K562 (cell line): ENCODE measurements around the gene CDK11B. TPM values are rescaled to one million over a fixed set of nuclear protein-coding genes. Genes with fewer than 3 reads are reported as not detected.
A peak's percentile ranks its signal among the peaks of the same experiment; 100 is the strongest.

Experiments
- ATAC-seq: fragments of 200-7000 bp; cut with Tn5 transposase; 3 replicates; pipeline ENCODE4 v1.9.1; 2020; ENCODE audit warnings: moderate library complexity
- BruUV-seq: library from RNA; stranded (reverse); fragments of 400-500 nt; replicated peaks from 2 replicates; lab custom pipeline; 2021; lab: Mats Ljungman, UMichigan
- CTCF ChIA-PET: fragments of 300-600 bp; formaldehyde crosslinking; extraction: SDS; loops from one replicate; lab custom pipeline; 2021; ENCODE audit warnings: low intra/inter-chr PET ratio; lab: Yijun Ruan, JAX
- POLR2A ChIA-PET: fragments of 300-600, 350-650 bp; sonication (Branson Sonifier 250); formaldehyde crosslinking; extraction: SDS; loops from one replicate; lab custom pipeline; 2021; ENCODE audit warnings: antibody characterized with exemption, inconsistent platforms; lab: Yijun Ruan, JAX
- DNase-seq, 4 experiments: peaks; one replicate each; pipeline versions ENCODE4 v3.0.0 to v3.0.0-alpha.2; 2011 to 2018; ENCODE audit warnings: low spot score in 3 of 4, mixed read lengths in 3 of 4; ENCODE audit errors: extremely low read depth in 1 of 4
- FAIRE-seq: peaks from 2 replicates; lab custom pipeline; 2011; peaks lifted over from hg19 to GRCh38; lab: Jason Lieb, UNC
- H2AFZ ChIP-seq: 2 replicates; pipeline ENCODE4 v1.6.0; 2011; ENCODE audit warnings: low read depth, low read length, control low read depth, inconsistent platforms
- H3K27ac ChIP-seq: fragments of 200-600 bp; 3 replicates; pipeline ENCODE4 v1.8.0; 2011; ENCODE audit warnings: low read depth, mild to moderate bottlenecking, control low read depth, inconsistent platforms, low read length, moderate library complexity, mixed read lengths; ENCODE audit errors: extremely low read depth
- H3K27me3 ChIP-seq, 2 experiments: fragments of 300-600 bp in 1 of 2; 2 replicates in 1 of 2; 3 replicates in 1 of 2; pipeline versions ENCODE4 v1.6.0 to v1.8.0; 2011; ENCODE audit warnings: inconsistent platforms in 2 of 2, low read length in 2 of 2, mild to moderate bottlenecking in 1 of 2, mixed read lengths in 1 of 2, moderate library complexity in 1 of 2; ENCODE audit not compliant: control insufficient read depth in 2 of 2, insufficient read depth in 2 of 2
- H3K36me3 ChIP-seq: fragments of 300-600 bp; 3 replicates; pipeline ENCODE4 v1.8.0; 2011; ENCODE audit warnings: mild to moderate bottlenecking, low read length, inconsistent platforms; ENCODE audit not compliant: control insufficient read depth, insufficient read depth
- H3K4me1 ChIP-seq, 2 experiments: fragments of 200-600 bp in 1 of 2; replicated peaks in 1 of 2; 2 replicates in 1 of 2; 3 replicates in 1 of 2; pipeline versions ENCODE4 v1.5.1 to v1.8.0; 2011; ENCODE audit warnings: inconsistent platforms in 2 of 2, low read length in 2 of 2, mild to moderate bottlenecking in 1 of 2, mixed read lengths in 1 of 2, moderate library complexity in 1 of 2; ENCODE audit not compliant: control insufficient read depth in 2 of 2, insufficient read depth in 2 of 2
- H3K4me2 ChIP-seq: 2 replicates; pipeline ENCODE4 v1.6.1; 2011; ENCODE audit warnings: low read length, control low read depth, inconsistent platforms, mixed read lengths; ENCODE audit not compliant: insufficient read depth
- H3K4me3 ChIP-seq: fragments of 200-600 bp; sonication (generic), shearing (Covaris generic); 2 replicates; pipeline ENCODE4 v1.5.1; 2016; ENCODE audit warnings: control low read depth, inconsistent platforms
- H3K79me2 ChIP-seq: fragments of 200-600 bp; 3 replicates; pipeline ENCODE4 v1.8.0; 2011; ENCODE audit warnings: low read length, inconsistent platforms; ENCODE audit not compliant: control insufficient read depth, insufficient read depth
- H3K9ac ChIP-seq, 2 experiments: 2 replicates each; pipeline versions ENCODE4 v1.6.0 to v1.6.1; 2011; ENCODE audit warnings: low read depth in 2 of 2, low read length in 2 of 2, control low read depth in 1 of 2, inconsistent platforms in 1 of 2, mild to moderate bottlenecking in 1 of 2, mixed read lengths in 1 of 2; ENCODE audit not compliant: insufficient read depth in 1 of 2
- H3K9me1 ChIP-seq: one replicate; pipeline ENCODE4 v1.6.0; 2011; ENCODE audit warnings: inconsistent platforms, mild to moderate bottlenecking, low read length, moderate library complexity; ENCODE audit not compliant: control insufficient read depth, insufficient read depth
- H3K9me3 ChIP-seq: replicated peaks from 2 replicates; pipeline ENCODE4 v1.5.1; 2011; ENCODE audit warnings: low read depth, low read length, inconsistent platforms; ENCODE audit not compliant: control insufficient read depth, insufficient read depth
- H4K20me1 ChIP-seq: replicated peaks from 2 replicates; pipeline ENCODE4 v1.6.1; 2011; ENCODE audit warnings: low read length, inconsistent platforms, mixed read lengths; ENCODE audit not compliant: control insufficient read depth, insufficient read depth
- E2F3 ChIP-seq: fragments of 250-450 bp; sonication (Bioruptor Pico); IDR thresholded peaks from 2 replicates; pipeline ENCODE4 v1.4.0; 2020; ENCODE audit warnings: mild to moderate bottlenecking
- ZNF282 ChIP-seq: sonication (generic); formaldehyde crosslinking; IDR thresholded peaks from 2 replicates; pipeline ENCODE4 v1.8.1; 2023; ENCODE audit warnings: missing genetic modification reagents
- WGBS: fragments of 100-300 bp; shearing (Covaris generic); methylation state at CpG from one replicate; pipeline ENCODE4 v1.1.6; 2016; ENCODE audit warnings: low coverage, mixed read lengths; ENCODE audit not compliant: insufficient coverage; ENCODE audit errors: missing lambda C conversion rate; 5-methylcytosine and 5-hydroxymethylcytosine counted together
- in situ Hi-C: fragments of 300-500 bp; cut with MboI; formaldehyde crosslinking; loops from 4 replicates; pipeline ENCODE4 v1.15.0; 2018; ENCODE audit warnings: inconsistent platforms, mixed read lengths
- intact Hi-C: fragments of 100-400 bp; cut with micrococcal nuclease; formaldehyde crosslinking; loops from 2 replicates; pipeline ENCODE4 v1.14.2; 2022
- polyA plus RNA-seq, 8 experiments: library from polyadenylated mRNA; depleted of rRNA in 4 of 8; stranded (reverse) in 5 of 8; unstranded in 3 of 8; fragments of >200 nt; fragmentation: Nextera tagmentation in 2 of 8; fragmentation: Illumina TruSeq in 1 of 8; extraction: Ambion mirVana in 2 of 8; extraction: Trizol in 1 of 8; gene quantifications; 2 replicates each; pipeline versions ENCODE4 v1.2.1 to v1.2.3, GENCODE V29; 2011 to 2014; ENCODE audit warnings: inconsistent platforms in 1 of 8, missing spikeins in 1 of 8
- total RNA-seq, 7 experiments: library from RNA; depleted of rRNA in 6 of 7; stranded (reverse); fragments of >200 nt in 6 of 7; fragmentation: Illumina TruSeq in 2 of 7; extraction: Trizol in 2 of 7; gene quantifications; 2 replicates each; pipeline versions ENCODE4 v1.2.1 to v1.2.3, GENCODE V29; 2011 to 2021; ENCODE audit warnings: low replicate concordance in 1 of 7
- TF ChIP-seq, protein P1 (sequence below): fragments of 250-450 bp; sonication (Bioruptor Pico); IDR thresholded peaks from 2 replicates; pipeline ENCODE4 v1.8.0; 2021; ENCODE audit warnings: moderate library complexity, mild to moderate bottlenecking, inconsistent platforms
- TF ChIP-seq, protein P2 (sequence below): fragments of 450-650 bp; IDR thresholded peaks from 2 replicates; pipeline ENCODE4 v1.6.1; 2016; ENCODE audit warnings: antibody characterized with exemption

CDK11B gene
- total and polyA plus RNA-seq, 9 of the 15 experiments (the other 6 are each of a cell fraction or from before 2014, with no cell fraction given), result 2.8 to 52.2 (median 19.5) TPM

DNA sequence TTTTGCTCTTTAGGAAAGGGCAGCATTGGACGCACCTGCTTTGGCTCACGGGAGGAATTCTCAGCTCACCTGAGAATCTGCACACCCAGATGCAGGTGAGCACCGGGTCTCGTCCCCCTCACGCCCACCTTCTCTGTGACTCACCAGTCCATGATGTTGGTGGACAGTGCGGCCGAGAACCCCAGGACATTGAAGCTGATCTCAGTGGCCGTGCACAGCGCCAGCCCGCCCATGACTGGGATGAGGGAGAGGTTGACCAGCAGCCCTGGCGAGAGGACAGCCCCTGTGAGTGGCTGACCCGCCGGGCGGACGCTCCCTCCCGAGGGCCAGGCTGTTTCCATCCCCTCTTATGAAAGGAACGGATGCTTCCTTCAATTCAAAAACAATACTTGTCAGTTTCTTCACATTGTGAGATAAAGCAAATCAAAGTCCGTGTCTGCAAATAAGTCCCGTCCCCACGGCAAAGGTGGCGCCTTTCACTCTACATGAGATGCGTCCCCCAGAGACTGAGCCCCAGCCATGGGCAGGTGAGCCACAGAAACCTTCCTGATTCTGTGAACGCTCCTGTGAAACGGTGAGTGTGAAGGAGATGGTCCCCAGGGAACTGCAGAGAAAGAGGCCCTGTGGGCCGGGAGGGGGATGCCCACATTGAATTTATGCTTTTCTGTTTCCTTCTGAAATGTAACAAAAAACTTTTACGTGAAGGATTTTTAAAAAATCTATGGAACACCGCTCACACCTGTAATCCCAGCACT lies 12.7 kb upstream of the CDK11B start:
- H3K27ac ChIP-seq, result no peak overlapping the region
- H3K79me2 ChIP-seq, result no peaks in the 10 kb centered on the region
- in situ Hi-C loops, result no loop called here
- H3K36me3 ChIP-seq, result peaks cover 26% of the 10 kb centered on the region; the same call in 2 of the 3 replicates
- peaks cover 0 to 4% of the 10 kb centered on the region in 2 experiments; a peak in 1 of 5 replicates for H3K4me1 ChIP-seq
- TF ChIP-seq, protein P1, sequence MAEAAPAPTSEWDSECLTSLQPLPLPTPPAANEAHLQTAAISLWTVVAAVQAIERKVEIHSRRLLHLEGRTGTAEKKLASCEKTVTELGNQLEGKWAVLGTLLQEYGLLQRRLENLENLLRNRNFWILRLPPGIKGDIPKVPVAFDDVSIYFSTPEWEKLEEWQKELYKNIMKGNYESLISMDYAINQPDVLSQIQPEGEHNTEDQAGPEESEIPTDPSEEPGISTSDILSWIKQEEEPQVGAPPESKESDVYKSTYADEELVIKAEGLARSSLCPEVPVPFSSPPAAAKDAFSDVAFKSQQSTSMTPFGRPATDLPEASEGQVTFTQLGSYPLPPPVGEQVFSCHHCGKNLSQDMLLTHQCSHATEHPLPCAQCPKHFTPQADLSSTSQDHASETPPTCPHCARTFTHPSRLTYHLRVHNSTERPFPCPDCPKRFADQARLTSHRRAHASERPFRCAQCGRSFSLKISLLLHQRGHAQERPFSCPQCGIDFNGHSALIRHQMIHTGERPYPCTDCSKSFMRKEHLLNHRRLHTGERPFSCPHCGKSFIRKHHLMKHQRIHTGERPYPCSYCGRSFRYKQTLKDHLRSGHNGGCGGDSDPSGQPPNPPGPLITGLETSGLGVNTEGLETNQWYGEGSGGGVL, result no peak
- no peak for TF ChIP-seq E2F3
- 0 out of 2 replicates have a peak, but pooled peaks have one; percentile 24 for TF ChIP-seq ZNF282 (CRISPR knock-in tag)
- TF ChIP-seq, protein P2, sequence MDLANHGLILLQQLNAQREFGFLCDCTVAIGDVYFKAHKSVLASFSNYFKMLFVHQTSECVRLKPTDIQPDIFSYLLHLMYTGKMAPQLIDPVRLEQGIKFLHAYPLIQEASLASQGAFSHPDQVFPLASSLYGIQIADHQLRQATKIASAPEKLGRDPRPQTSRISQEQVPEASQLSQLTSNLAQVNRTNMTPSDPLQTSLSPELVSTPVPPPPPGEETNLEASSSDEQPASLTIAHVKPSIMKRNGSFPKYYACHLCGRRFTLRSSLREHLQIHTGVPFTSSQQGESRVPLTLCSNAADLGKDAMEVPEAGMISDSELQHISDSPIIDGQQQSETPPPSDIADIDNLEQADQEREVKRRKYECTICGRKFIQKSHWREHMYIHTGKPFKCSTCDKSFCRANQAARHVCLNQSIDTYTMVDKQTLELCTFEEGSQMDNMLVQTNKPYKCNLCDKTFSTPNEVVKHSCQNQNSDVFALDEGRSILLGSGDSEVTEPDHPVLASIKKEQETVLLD, result no peak
- TF ChIP-seq, all 486 proteins: peak for 1
- ATAC-seq (no peak), DNase-seq (peak in 2 of 4 experiments; percentile 8), FAIRE-seq (no peak)
- no peaks in the 10 kb centered on the region; the same call in 1 of the 2 replicates for H3K9me3 ChIP-seq
- H3K4me3 ChIP-seq, result no peak overlapping the region
- CTCF ChIA-PET, result no interaction called here
- POLR2A ChIA-PET, result interaction anchor here (0.5 to 1.0 kb wide), 2 partner anchors 12 to 272 kb away, joined by 3 read pairs; no protein-coding TSS in a partner anchor
- H3K9ac ChIP-seq, result no peak overlapping the region
- no peaks in the 10 kb centered on the region for H3K27me3 ChIP-seq
- no peak overlapping the region for H3K4me2 ChIP-seq
- BruUV-seq, result no TSS peak
- intact Hi-C loops, result no loop called here
- peaks cover 3% of the 10 kb centered on the region for H3K9me1 ChIP-seq
- no peaks in the 10 kb centered on the region for H4K20me1 ChIP-seq
- WGBS, result 89% methylated on average over 27 of the region's 27 CpGs
- no peak overlapping the region for H2AFZ ChIP-seq
